ENCODE data around the gene MAP1LC3B. TPM values are rescaled to one million over a fixed set of nuclear protein-coding genes. Genes with fewer than 3 reads are reported as not detected.
"Not testable (repeated sequence)": the region's sequence is repeated elsewhere in the genome, so short reads cannot be mapped to it uniquely, and the experiment has no call there.

The MAP1LC3B gene
- total and polyA plus RNA-seq, 8 donors = 47.7 to 75.9 (median 52.5) TPM

- Histone ChIP-seq H3K27me3 (no peaks in the 10 kb centered on the region), H3K27ac (peak overlapping the region in 1 of 2 donors; percentile 0), H3K4me3 (peak overlapping the region in 1 of 2 donors; percentile 62), H3K4me1 (peaks cover 13 to 40% of the 10 kb centered on the region in 2 donors), H3K9me3 (no peaks in the 10 kb centered on the region), H3K36me3 (no peaks in the 10 kb centered on the region)
- ATAC-seq = no peak
- no peak for TF ChIP-seq CTCF (IDR thresholded peaks at IDR 0.05)
- no peak for DNase-seq
- intact Hi-C loops (cut with DNase I) = no loop called here
Observed at GRCh38 chr16:87380881-87381280, 11.3 kb upstream of the MAP1LC3B start.

- H3K27me3 ChIP-seq = no peaks in the 10 kb centered on the region
- peaks cover 13 to 41% of the 10 kb centered on the region in 2 donors for H3K4me1 ChIP-seq
- TF ChIP-seq CTCF (IDR thresholded peaks at IDR 0.05) = no peak
- DNase-seq = peak in 2 of 4 donors; percentile 12 to 54
- H3K27ac ChIP-seq = peak overlapping the region; percentile 85 to 93
- no peaks in the 10 kb centered on the region for H3K9me3 ChIP-seq
- peak overlapping the region; percentile 61 to 62 for H3K4me3 ChIP-seq
- intact Hi-C loops (cut with DNase I) = no loop called here
- H3K36me3 ChIP-seq = no peaks in the 10 kb centered on the region
- no peak for ATAC-seq
Observed at GRCh38 chr16:87382023-87382785, 9.9 kb upstream of the MAP1LC3B start.

GRCh38 chr16:87383505-87384161 is 8.5 kb upstream of the MAP1LC3B start, which contains the start of gene FBXO31:
FBXO31 (minus strand) TSS chr16:87383776; CDS start chr16:87383744, 32 bp downstream.
- H3K27ac ChIP-seq = peak within 1 kb of the TSS; percentile 85 to 93
- H3K9me3 ChIP-seq = no peaks in the 10 kb centered on the region
- peak; percentile 88 to 97 (median 94) for DNase-seq
- intact Hi-C loops (cut with DNase I) = no loop called here
- peak within 1 kb of the TSS; percentile 61 to 62 for H3K4me3 ChIP-seq
- H3K27me3 ChIP-seq = no peaks in the 10 kb centered on the region
- H3K36me3 ChIP-seq = no peaks in the 10 kb centered on the region
- H3K4me1 ChIP-seq = peaks cover 17 to 53% of the 10 kb centered on the region in 2 donors
- TF ChIP-seq CTCF (IDR thresholded peaks at IDR 0.05) = no peak
- peak; percentile 89 for ATAC-seq

GRCh38 chr16:87384162-87384874 is 7.8 kb upstream of the MAP1LC3B start:
- ATAC-seq = peak; percentile 36
- H3K4me3 ChIP-seq = peak overlapping the region; percentile 61 to 62
- DNase-seq = peak in 2 of 4 donors; percentile 54 to 90
- H3K9me3 ChIP-seq = no peaks in the 10 kb centered on the region
- no peak for TF ChIP-seq CTCF (IDR thresholded peaks at IDR 0.05)
- H3K27ac ChIP-seq = peak overlapping the region; percentile 85 to 93
- H3K27me3 ChIP-seq = no peaks in the 10 kb centered on the region
- peaks cover 17 to 60% of the 10 kb centered on the region in 2 donors for H3K4me1 ChIP-seq
- intact Hi-C loops (cut with DNase I) = no loop called here
- H3K36me3 ChIP-seq = no peaks in the 10 kb centered on the region

- H3K9me3 ChIP-seq; H3K36me3 ChIP-seq; intact Hi-C loops (cut with DNase I); ATAC-seq; H3K27me3 ChIP-seq: not testable (repeated sequence)
- Histone ChIP-seq H3K27ac (peak overlapping the region; percentile 85 to 93), H3K4me3 (peak overlapping the region; percentile 61 to 62), H3K4me1 (peaks cover 17 to 60% of the 10 kb centered on the region in 2 donors)
- peak in 1 of 4 donors; percentile 47 for DNase-seq
Observed at GRCh38 chr16:87384875-87385167, 7.3 kb upstream of the MAP1LC3B start.
